Upper lobe of left lung (tissue), 6 donors: ENCODE data around the gene GRXCR1. TPM values are rescaled to one million over a fixed set of nuclear protein-coding genes. Genes with fewer than 3 reads are reported as not detected.

Experiments
- ATAC-seq, 2 donors: fragments of 200-7000 bp; cut with Tn5 transposase; one replicate each; pipeline ENCODE4 v1.9.1; 2022; ENCODE audit warnings: mild to moderate bottlenecking in 2 of 2, moderate library complexity in 2 of 2; ENCODE audit not compliant: low FRiP score in 2 of 2
- DNase-seq, 2 donors: peaks; one replicate each; pipeline ENCODE4 v3.0.0-alpha.2; 2019 to 2020
- H3K27ac ChIP-seq, 4 donors: fragments of 200-600 bp; sonication (generic); one replicate each; pipeline ENCODE4 v1.5.1; 2016 to 2019
- H3K27me3 ChIP-seq, 4 donors: fragments of 200-600 bp; sonication (generic); one replicate each; pipeline ENCODE4 v1.5.1; 2017 to 2019
- H3K36me3 ChIP-seq, 4 donors: fragments of 200-600 bp; sonication (generic); one replicate each; pipeline ENCODE4 v1.5.1; 2016 to 2019
- H3K4me1 ChIP-seq, 4 donors: fragments of 200-600 bp; sonication (generic); one replicate each; pipeline ENCODE4 v1.5.1; 2018 to 2019
- H3K4me3 ChIP-seq, 4 donors: fragments of 200-600 bp; sonication (generic); one replicate each; pipeline ENCODE4 v1.5.1; 2017 to 2019; ENCODE audit warnings: mild to moderate bottlenecking in 2 of 4, moderate library complexity in 1 of 4
- H3K9me3 ChIP-seq, 4 donors: fragments of 200-600 bp; sonication (generic); one replicate each; pipeline ENCODE4 v1.5.1; 2018 to 2019
- EP300 ChIP-seq, 4 donors: sonication (generic); formaldehyde crosslinking; IDR thresholded peaks; one replicate each; pipeline ENCODE4 v1.5.1; 2017; ENCODE audit warnings: antibody characterized with exemption in 4 of 4, control low read depth in 2 of 4
- POLR2A ChIP-seq, 4 donors: fragments of 450-650 bp; IDR thresholded peaks; one replicate each; pipeline ENCODE4 v1.5.1; 2016 to 2017; ENCODE audit warnings: antibody characterized with exemption in 4 of 4, mild to moderate bottlenecking in 2 of 4
- POLR2AphosphoS5 ChIP-seq, 2 donors: sonication (generic); formaldehyde crosslinking; IDR thresholded peaks; one replicate each; pipeline ENCODE4 v1.5.1; 2017; ENCODE audit warnings: antibody characterized with exemption in 2 of 2
- WGBS, 2 donors: methylation state at CpG; one replicate each; pipeline ENCODE4 v1.1.5; 2017 to 2018; 5-methylcytosine and 5-hydroxymethylcytosine counted together
- total RNA-seq, 6 donors: library from RNA; depleted of rRNA in 4 of 6; stranded (reverse); fragments of >200 nt in 4 of 6; gene quantifications; one replicate each; pipeline versions ENCODE4 v1.1.0 to v1.2.1, GENCODE V29; 2016 to 2021
- TF ChIP-seq, protein P1 (sequence below), 6 experiments: fragments of 450-650 bp in 4 of 6; fragments of 200-600 bp in 2 of 6; sonication (generic) in 2 of 6; IDR thresholded peaks; one replicate each; pipeline ENCODE4 v1.5.1; 2016 to 2019; ENCODE audit warnings: antibody characterized with exemption in 6 of 6
- donor health status: DM: no; HTN: no; CAD: no; lungs with moderate emphysema.
- donor health status: DM: no; HTN: yes; CAD: no; lungs with severe emphysema.

The GRXCR1 gene
- total RNA-seq, 6 donors from 2014 or later = not detected

GRCh38 chr4:42865572-42866189, 26.8 kb upstream of the GRXCR1 start:
- no peaks in the 10 kb centered on the region for H3K27me3 ChIP-seq
- DNase-seq = peak in 1 of 2 donors; percentile 37
- TF ChIP-seq POLR2AphosphoS5 (IDR thresholded peaks at IDR 0.05) = no peak
- TF ChIP-seq, protein P1, sequence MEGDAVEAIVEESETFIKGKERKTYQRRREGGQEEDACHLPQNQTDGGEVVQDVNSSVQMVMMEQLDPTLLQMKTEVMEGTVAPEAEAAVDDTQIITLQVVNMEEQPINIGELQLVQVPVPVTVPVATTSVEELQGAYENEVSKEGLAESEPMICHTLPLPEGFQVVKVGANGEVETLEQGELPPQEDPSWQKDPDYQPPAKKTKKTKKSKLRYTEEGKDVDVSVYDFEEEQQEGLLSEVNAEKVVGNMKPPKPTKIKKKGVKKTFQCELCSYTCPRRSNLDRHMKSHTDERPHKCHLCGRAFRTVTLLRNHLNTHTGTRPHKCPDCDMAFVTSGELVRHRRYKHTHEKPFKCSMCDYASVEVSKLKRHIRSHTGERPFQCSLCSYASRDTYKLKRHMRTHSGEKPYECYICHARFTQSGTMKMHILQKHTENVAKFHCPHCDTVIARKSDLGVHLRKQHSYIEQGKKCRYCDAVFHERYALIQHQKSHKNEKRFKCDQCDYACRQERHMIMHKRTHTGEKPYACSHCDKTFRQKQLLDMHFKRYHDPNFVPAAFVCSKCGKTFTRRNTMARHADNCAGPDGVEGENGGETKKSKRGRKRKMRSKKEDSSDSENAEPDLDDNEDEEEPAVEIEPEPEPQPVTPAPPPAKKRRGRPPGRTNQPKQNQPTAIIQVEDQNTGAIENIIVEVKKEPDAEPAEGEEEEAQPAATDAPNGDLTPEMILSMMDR (IDR thresholded peaks at IDR 0.05) = peak; percentile 48 to 71 (median 67)

DNA sequence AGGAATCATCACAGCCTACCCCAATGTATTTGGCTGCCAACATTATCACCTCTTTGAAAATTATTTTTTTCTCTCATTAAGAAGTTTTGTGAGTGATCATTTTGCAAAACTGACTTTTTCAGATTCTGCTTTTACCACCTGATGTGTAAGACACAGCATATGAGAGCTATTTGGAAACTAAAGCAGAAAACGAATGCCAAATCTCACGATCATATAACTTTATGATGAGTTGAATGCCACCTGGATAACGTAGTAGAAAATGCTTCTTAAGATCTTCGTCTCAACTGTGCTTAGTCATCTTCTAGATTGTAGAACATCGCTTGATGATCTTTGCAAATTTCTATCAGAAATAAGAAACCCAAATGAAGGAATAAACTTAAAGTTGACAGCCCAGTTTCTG, 21.3 kb upstream of the GRXCR1 start:
- WGBS, 2 donors = 69 to 76% methylated on average over 5 of the region's 5 CpGs
- no peak for ATAC-seq
- no peaks in the 10 kb centered on the region for H3K27me3 ChIP-seq

More at GRCh38 chr4:42865572-42866189, 26.8 kb upstream of the GRXCR1 start:
- H3K4me3 ChIP-seq = no peak overlapping the region
- 15 to 29% methylated on average over 3 of the region's 3 CpGs for WGBS, 2 donors
- H3K36me3 ChIP-seq = no peaks in the 10 kb centered on the region
- no peaks in the 10 kb centered on the region for H3K9me3 ChIP-seq
- no peaks in the 10 kb centered on the region for H3K4me1 ChIP-seq
- no peak overlapping the region for H3K27ac ChIP-seq
- peak; percentile 55 to 74 for ATAC-seq

DNA sequence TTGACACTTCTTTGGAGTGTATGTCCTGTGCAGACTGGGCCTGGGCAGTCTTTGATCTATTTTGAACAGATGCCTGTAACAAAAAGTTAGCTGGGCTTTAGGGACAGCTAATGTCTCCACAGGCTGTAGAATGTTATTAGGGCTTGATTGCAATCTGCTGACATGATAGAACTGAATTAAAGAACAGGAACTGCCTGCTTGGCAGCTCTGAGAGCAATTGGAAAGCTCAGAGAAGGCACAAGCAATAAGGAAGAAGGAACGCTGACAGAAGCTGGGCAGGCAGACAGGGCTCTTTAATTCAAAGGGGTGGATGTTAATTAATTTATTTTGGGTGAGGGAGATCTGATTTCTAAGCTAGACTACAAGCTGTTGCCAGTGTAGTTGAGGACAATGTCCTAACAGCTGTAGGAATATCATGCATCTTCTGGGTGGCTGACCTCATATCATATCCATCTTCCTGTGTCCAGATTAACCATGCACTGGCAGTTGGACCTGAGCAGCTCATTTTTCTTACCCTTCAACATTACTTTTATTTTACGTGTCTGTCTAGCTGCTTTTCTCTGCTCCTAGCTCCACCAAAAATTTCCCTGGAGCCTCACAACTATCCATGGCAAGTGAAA, 20.7 kb upstream of the GRXCR1 start:
- Histone ChIP-seq H3K9me3 (no peaks in the 10 kb centered on the region), H3K4me1 (no peaks in the 10 kb centered on the region), H3K36me3 (no peaks in the 10 kb centered on the region), H3K27ac (no peak overlapping the region), H3K4me3 (no peak overlapping the region), H3K27me3 (no peaks in the 10 kb centered on the region)
- TF ChIP-seq POLR2A (IDR thresholded peaks at IDR 0.05) (no peak), POLR2AphosphoS5 (IDR thresholded peaks at IDR 0.05) (no peak), EP300 (IDR thresholded peaks at IDR 0.05) (no peak)
- TF ChIP-seq, protein P1 (IDR thresholded peaks at IDR 0.05) = no peak
- DNase-seq (no peak), ATAC-seq (no peak)
- WGBS, 2 donors = 51 to 52% methylated on average over 2 of the region's 2 CpGs

More for the DNA sequence above, 21.3 kb upstream of the GRXCR1 start:
- TF ChIP-seq EP300 (IDR thresholded peaks at IDR 0.05) (no peak), POLR2AphosphoS5 (IDR thresholded peaks at IDR 0.05) (no peak)
- TF ChIP-seq, protein P1 (IDR thresholded peaks at IDR 0.05) = no peak
- Histone ChIP-seq H3K9me3 (no peaks in the 10 kb centered on the region), H3K27ac (no peak overlapping the region), H3K4me3 (no peak overlapping the region), H3K36me3 (no peaks in the 10 kb centered on the region), H3K4me1 (no peaks in the 10 kb centered on the region)
- no peak for DNase-seq

GRCh38 chr4:42878863-42879262, 13.7 kb upstream of the GRXCR1 start:
- Histone ChIP-seq H3K4me1 (no peaks in the 10 kb centered on the region), H3K9me3 (no peaks in the 10 kb centered on the region), H3K36me3 (no peaks in the 10 kb centered on the region), H3K4me3 (no peak overlapping the region), H3K27me3 (no peaks in the 10 kb centered on the region), H3K27ac (no peak overlapping the region)
- no peak for TF ChIP-seq POLR2AphosphoS5 (IDR thresholded peaks at IDR 0.05)
- WGBS, 2 donors = 58 to 69% methylated on average over 3 of the region's 3 CpGs
- DNase-seq (no peak), ATAC-seq (no peak)

- ATAC-seq (no peak), DNase-seq (no peak)
- Histone ChIP-seq H3K4me3 (no peak overlapping the region), H3K36me3 (no peaks in the 10 kb centered on the region), H3K27me3 (no peaks in the 10 kb centered on the region), H3K9me3 (no peaks in the 10 kb centered on the region), H3K4me1 (no peaks in the 10 kb centered on the region), H3K27ac (no peak overlapping the region)
- WGBS, 2 donors = 59 to 69% methylated on average over 2 of the region's 2 CpGs
- TF ChIP-seq POLR2AphosphoS5 (IDR thresholded peaks at IDR 0.05) (no peak), EP300 (IDR thresholded peaks at IDR 0.05) (no peak), POLR2A (IDR thresholded peaks at IDR 0.05) (no peak)
- TF ChIP-seq, protein P1 (IDR thresholded peaks at IDR 0.05) = no peak
Measured at GRCh38 chr4:42881253-42881652, 11.3 kb upstream of the GRXCR1 start.
